GM10266 (cell line): ENCODE data around the gene RADIL.
A peak's percentile ranks its signal among the peaks of the same experiment; 100 is the strongest.

Experiments
- DNase-seq: peaks from one replicate; pipeline ENCODE4 v3.0.0; 2012; ENCODE audit errors: extremely low spot score
- CTCF ChIP-seq: IDR thresholded peaks from 2 replicates; pipeline ENCODE4 v1.5.1; 2012; ENCODE audit warnings: mild to moderate bottlenecking, low read depth; ENCODE audit not compliant: control insufficient read depth, insufficient read depth; ENCODE audit errors: missing control alignments

RADIL gene

GRCh38 chr7:4760952-4761351, 122.6 kb downstream of the RADIL start:
- no peak for DNase-seq
- TF ChIP-seq CTCF = no peak

- no peak for TF ChIP-seq CTCF
- no peak for DNase-seq
These were observed 124.3 kb downstream of the RADIL start for GRCh38 chr7:4759211-4759610.

- TF ChIP-seq CTCF = no peak
- DNase-seq = no peak
These were observed 124.7 kb downstream of the RADIL start for GRCh38 chr7:4758791-4759190.

GRCh38 chr7:4758111-4758510, 125.4 kb downstream of the RADIL start:
- DNase-seq = no peak
- TF ChIP-seq CTCF = no peak

GRCh38 chr7:4755045-4755444, 128.5 kb downstream of the RADIL start:
- no peak for DNase-seq
- no peak for TF ChIP-seq CTCF

GRCh38 chr7:4754433-4755010, 129.0 kb downstream of the RADIL start:
- no peak for DNase-seq
- TF ChIP-seq CTCF = no peak

- peak; percentile 92 for DNase-seq
These were observed 129.7 kb downstream of the RADIL start for GRCh38 chr7:4753598-4754432.

More at GRCh38 chr7:4753598-4754432, 129.7 kb downstream of the RADIL start:
- TF ChIP-seq CTCF = peak; percentile 94
